Astrocyte of the cerebellum (primary cell): Measurements from ENCODE around the gene ADCYAP1R1.
"Not testable (repeated sequence)": the region's sequence is repeated elsewhere in the genome, so short reads cannot be mapped to it uniquely, and the experiment has no call there.

Experiments used
- DNase-seq: peaks from one replicate; pipeline ENCODE4 v3.0.0-alpha.2; 2011; ENCODE audit warnings: low read depth
- H3K4me3 ChIP-seq: 2 replicates; pipeline ENCODE4 v1.5.1; 2011; ENCODE audit warnings: mild to moderate bottlenecking, low read depth, low read length, moderate library complexity
- in situ Hi-C: cut with HindIII; loops from 2 replicates; pipeline ENCODE4 v1.10.0; 2017; ENCODE audit warnings: low sequenced_read_pairs
- TF ChIP-seq, protein P1 (sequence below): IDR thresholded peaks from 2 replicates; pipeline ENCODE4 v1.5.1; 2012; ENCODE audit warnings: low read length, low read depth, moderate library complexity, mild to moderate bottlenecking; ENCODE audit errors: missing control alignments

ADCYAP1R1 gene

DNA sequence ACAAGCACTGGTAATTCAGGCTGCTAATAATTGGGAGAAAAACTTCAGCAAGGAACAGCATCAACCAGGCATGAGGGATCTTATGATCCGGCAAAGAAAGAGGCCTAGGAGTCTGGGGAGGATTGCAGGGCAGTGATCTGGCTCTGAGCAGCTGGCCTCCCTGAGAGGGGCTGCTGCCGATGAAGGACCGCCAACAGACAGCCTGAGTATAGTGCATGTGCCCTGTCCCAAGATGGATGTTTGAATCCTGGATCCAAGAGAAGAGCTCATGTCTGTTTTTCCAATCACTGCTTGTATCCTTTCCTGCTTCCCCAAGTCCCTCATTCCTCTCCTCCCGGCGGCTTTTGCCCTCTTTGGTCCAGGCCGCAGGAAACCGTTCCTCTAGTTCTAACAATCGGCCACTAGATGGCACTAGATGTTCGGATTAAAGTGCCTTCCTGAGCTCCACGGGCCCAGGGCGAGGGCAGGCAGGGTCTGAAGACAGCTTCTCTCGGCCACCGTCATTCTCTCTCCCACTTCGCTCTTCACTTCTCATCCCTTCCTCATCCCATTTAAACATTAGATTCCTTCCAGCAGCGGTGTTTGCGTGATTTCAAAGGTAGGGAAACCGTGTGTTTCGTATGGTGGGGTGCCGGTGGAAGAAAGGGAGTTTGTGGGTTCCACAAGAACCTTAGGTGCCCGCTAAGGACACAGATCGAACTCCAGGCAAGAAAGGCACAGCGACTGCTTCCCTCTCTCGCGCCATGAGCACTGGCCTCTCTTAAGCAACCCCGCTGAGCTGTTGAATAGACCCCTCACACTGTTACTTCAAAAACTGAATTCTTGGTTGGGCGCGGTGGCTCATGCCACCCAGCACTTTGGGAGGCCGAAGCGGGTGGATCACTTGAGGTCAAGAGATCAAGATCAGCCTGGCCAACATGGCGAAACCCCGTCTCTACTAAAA is 82.4 kb downstream of the ADCYAP1R1 start:
- no peak overlapping the region for H3K4me3 ChIP-seq
- in situ Hi-C loops = no loop called here
- TF ChIP-seq, protein P1, sequence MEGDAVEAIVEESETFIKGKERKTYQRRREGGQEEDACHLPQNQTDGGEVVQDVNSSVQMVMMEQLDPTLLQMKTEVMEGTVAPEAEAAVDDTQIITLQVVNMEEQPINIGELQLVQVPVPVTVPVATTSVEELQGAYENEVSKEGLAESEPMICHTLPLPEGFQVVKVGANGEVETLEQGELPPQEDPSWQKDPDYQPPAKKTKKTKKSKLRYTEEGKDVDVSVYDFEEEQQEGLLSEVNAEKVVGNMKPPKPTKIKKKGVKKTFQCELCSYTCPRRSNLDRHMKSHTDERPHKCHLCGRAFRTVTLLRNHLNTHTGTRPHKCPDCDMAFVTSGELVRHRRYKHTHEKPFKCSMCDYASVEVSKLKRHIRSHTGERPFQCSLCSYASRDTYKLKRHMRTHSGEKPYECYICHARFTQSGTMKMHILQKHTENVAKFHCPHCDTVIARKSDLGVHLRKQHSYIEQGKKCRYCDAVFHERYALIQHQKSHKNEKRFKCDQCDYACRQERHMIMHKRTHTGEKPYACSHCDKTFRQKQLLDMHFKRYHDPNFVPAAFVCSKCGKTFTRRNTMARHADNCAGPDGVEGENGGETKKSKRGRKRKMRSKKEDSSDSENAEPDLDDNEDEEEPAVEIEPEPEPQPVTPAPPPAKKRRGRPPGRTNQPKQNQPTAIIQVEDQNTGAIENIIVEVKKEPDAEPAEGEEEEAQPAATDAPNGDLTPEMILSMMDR = peak; percentile 71
- DNase-seq = peak; percentile 45

DNA sequence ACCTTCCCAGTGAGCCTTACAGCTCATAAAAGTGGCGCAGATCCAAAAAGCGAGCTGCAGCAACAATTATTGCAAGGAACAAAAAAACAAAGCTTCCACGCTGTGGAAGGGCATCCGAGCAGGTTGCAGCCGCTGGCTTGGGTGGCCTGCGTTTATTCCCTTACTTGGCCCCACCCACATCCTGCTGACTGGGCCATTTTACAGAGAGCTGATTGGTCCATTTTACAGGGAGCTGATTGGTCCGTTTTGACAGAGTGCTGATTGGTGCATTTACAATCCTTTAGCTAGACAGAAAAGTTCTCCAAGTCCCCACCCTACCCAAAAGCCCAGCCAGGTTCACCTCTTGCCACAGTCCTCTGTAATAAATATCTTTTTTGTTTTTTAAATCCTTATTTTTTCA is 85.1 kb downstream of the ADCYAP1R1 start:
- no peak overlapping the region for H3K4me3 ChIP-seq
- in situ Hi-C loops = no loop called here
- DNase-seq = no peak
- TF ChIP-seq, protein P1 = no peak

DNA sequence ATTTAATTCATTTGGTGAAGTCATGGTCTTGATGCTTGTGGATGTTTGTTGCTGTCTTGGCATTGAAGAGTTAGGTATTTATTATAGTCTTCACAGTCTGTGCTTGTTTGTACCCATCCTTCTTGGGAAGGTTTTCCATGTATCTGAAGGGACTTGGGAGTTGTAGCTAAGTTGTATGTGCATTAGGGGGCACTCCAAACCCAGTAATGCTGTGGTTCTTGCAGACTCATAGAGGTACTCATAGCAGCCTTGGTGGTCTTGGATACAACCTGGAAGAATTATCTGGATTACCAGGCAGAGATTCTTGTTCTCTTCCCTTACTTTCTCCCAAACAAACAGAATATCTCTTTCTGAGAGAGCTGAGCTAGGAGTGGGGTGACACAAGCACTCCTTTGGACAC is 93.2 kb downstream of the ADCYAP1R1 start:
- in situ Hi-C loops = no loop called here
- DNase-seq = no peak
- no peak overlapping the region for H3K4me3 ChIP-seq
- TF ChIP-seq, protein P1 = no peak

DNA sequence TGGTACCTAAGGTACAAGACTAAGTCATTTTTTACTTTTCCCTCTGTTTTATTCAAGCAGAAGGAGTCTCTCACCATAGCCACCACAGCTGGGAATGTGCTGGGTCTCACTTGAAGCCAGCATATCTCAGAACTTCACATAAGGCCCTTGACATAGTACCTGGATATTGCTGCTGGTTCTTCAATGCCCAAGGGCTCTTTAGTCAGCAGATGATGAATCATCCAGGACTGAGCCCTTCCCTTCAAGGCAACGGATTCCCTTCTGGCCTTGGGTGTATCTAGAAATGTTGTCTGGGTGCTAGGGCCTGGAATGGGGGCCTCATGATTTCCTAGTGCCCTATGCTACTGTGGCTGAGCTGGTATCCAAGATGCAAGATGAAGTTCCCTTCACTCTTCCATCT is 93.9 kb downstream of the ADCYAP1R1 start:
- TF ChIP-seq, protein P1 = no peak
- no peak for DNase-seq
- no peak overlapping the region for H3K4me3 ChIP-seq
- in situ Hi-C loops = no loop called here

DNA sequence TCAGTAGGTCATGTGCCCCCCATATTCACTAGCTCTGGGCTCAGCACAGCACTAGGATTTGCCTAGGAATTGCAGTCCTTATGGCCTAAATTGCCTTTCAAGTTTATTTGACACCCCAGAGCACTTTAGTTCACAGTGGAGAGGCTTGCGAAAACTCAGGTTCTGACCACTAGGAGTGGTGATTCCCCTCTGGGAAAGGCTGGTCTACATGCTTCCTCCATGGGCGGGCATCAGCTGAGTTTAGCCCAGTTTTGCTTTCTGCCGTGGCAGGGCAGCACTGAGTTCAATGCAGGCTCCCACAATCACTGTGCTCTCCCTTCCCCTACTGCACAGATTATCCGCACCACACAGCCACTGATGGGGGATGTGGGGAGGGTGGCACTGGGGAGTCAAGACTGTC is 94.4 kb downstream of the ADCYAP1R1 start:
- DNase-seq = no peak
- H3K4me3 ChIP-seq = no peak overlapping the region
- in situ Hi-C loops = no loop called here
- TF ChIP-seq, protein P1 = no peak

DNA sequence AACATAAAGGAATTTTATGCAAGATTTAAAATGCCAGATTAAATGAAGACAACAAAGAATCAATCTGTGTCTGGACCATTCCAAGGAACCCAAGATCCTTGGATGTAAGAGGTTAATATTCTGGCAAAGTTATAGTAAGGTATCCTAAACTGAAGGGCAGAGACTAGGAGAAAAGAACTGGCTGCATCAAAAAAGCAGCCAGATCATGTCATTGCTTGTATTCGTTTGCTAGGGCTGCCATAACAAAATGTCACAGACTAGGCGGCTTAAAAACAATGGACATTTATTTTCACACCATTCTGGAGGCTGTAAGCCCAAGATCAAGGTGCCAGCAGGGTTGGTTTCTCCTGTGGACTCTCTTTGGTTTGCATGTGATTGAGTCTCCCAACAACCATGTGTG is 99.7 kb downstream of the ADCYAP1R1 start:
- no peak overlapping the region for H3K4me3 ChIP-seq
- in situ Hi-C loops = no loop called here
- TF ChIP-seq, protein P1 = no peak
- no peak for DNase-seq

DNA sequence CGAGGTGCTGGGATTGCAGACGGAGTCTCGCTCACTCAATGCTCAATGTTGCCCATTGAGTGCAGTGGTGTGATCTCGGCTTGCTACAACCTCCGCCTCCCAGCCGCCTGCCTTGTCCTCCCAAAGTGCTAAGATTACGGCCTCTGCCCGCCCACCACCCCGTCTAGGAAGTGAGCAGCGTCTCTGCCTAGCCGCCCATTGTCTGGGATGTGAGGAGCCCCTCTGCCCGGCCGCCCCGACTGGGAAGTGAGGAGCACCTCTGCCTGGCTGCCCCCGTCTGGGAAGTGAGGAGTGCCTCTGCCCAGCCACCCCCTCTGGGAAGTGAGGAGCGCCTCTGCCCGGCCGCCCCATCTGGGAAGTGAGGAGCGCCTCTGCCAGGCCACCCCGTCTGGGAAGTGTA is 101.2 kb downstream of the ADCYAP1R1 start:
- in situ Hi-C loops, DNase-seq, H3K4me3 ChIP-seq: not testable (repeated sequence)
